Activated naive CD8-positive, alpha-beta T cell (primary cell): Measurements from ENCODE around the gene BRSK2.

Experiments
- H3K27ac Mint-ChIP-seq: one replicate; pipeline ENCODE4 v1.8.0; 2021; ENCODE audit warnings: mixed read lengths
- H3K27me3 Mint-ChIP-seq: one replicate; pipeline ENCODE4 v1.8.0; 2021; ENCODE audit warnings: mixed read lengths
- H3K36me3 Mint-ChIP-seq: one replicate; pipeline ENCODE4 v1.8.0; 2021; ENCODE audit warnings: mixed read lengths
- H3K4me1 Mint-ChIP-seq: one replicate; pipeline ENCODE4 v1.8.0; 2021; ENCODE audit warnings: low read depth, mixed read lengths
- H3K4me3 Mint-ChIP-seq: one replicate; pipeline ENCODE4 v1.8.0; 2021; ENCODE audit warnings: mild to moderate bottlenecking, mixed read lengths
- H3K9me3 Mint-ChIP-seq: one replicate; pipeline ENCODE4 v1.8.0; 2021; ENCODE audit warnings: low read depth, mixed read lengths

Gene BRSK2

GRCh38 chr11:1493650-1494244, 104.0 kb downstream of the BRSK2 start:
- Mint-ChIP-seq H3K4me3 (no peak overlapping the region), H3K9me3 (no peaks in the 10 kb centered on the region), H3K36me3 (peaks cover 11% of the 10 kb centered on the region), H3K27me3 (no peaks in the 10 kb centered on the region), H3K4me1 (peaks cover 64% of the 10 kb centered on the region), H3K27ac (no peak overlapping the region)

DNA sequence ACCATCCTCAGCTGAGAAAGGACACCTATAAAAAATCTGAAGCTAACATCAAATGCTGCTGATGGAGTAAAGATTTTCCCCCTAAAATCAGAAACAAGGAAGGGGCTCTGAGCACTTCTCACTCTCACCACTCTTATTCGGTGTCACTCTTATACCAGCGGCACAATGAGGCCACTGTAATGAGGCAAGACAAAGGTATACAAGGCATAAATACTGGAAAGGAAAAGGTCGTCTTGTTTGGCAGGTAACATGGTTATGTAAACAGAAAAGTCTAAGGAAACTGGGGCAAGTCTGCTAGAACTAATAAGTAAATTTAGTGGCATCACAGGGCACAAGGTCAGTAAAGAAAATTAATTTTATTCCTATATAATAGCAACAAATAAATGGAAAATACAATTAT, 104.9 kb downstream of the BRSK2 start:
- no peak overlapping the region for H3K4me3 Mint-ChIP-seq
- H3K4me1 Mint-ChIP-seq = peaks cover 61% of the 10 kb centered on the region
- H3K9me3 Mint-ChIP-seq = no peaks in the 10 kb centered on the region
- H3K27me3 Mint-ChIP-seq = no peaks in the 10 kb centered on the region
- no peak overlapping the region for H3K27ac Mint-ChIP-seq
- peaks cover 15% of the 10 kb centered on the region for H3K36me3 Mint-ChIP-seq

- no peak overlapping the region for H3K27ac Mint-ChIP-seq
- no peak overlapping the region for H3K4me3 Mint-ChIP-seq
- H3K27me3 Mint-ChIP-seq = no peaks in the 10 kb centered on the region
- peaks cover 17% of the 10 kb centered on the region for H3K36me3 Mint-ChIP-seq
- H3K4me1 Mint-ChIP-seq = peaks cover 64% of the 10 kb centered on the region
- no peaks in the 10 kb centered on the region for H3K9me3 Mint-ChIP-seq
These were observed 106.5 kb downstream of the BRSK2 start for GRCh38 chr11:1496091-1496760.

GRCh38 chr11:1496761-1497095, 107.0 kb downstream of the BRSK2 start:
- Mint-ChIP-seq H3K9me3 (no peaks in the 10 kb centered on the region), H3K4me3 (no peak overlapping the region), H3K27ac (no peak overlapping the region), H3K4me1 (peaks cover 65% of the 10 kb centered on the region), H3K36me3 (peaks cover 17% of the 10 kb centered on the region), H3K27me3 (no peaks in the 10 kb centered on the region)

DNA sequence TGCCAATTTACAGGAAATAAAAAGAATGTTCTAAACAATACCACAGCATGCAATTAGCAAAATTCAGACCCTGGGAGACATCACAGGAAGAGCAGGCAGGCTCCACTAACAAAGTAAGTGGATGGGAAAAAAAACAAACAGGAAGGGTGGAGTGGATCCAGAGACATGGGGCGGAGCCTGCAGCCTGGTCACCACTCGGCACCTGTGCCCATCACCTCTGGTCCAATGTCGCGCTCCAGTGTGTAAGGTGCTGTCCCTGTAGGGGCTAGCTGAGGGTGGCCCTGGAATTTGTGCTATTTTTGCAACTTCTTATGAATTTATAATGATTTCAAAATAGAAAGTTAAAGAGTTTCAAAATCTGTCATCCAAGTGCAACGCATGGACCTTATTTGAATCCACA, 107.9 kb downstream of the BRSK2 start:
- no peaks in the 10 kb centered on the region for H3K9me3 Mint-ChIP-seq
- no peak overlapping the region for H3K27ac Mint-ChIP-seq
- H3K4me3 Mint-ChIP-seq = no peak overlapping the region
- no peaks in the 10 kb centered on the region for H3K27me3 Mint-ChIP-seq
- peaks cover 60% of the 10 kb centered on the region for H3K4me1 Mint-ChIP-seq
- peaks cover 17% of the 10 kb centered on the region for H3K36me3 Mint-ChIP-seq

GRCh38 chr11:1498262-1498661, 108.5 kb downstream of the BRSK2 start:
- Mint-ChIP-seq H3K36me3 (peaks cover 17% of the 10 kb centered on the region), H3K4me3 (no peak overlapping the region), H3K27me3 (no peaks in the 10 kb centered on the region), H3K9me3 (no peaks in the 10 kb centered on the region), H3K4me1 (peaks cover 57% of the 10 kb centered on the region), H3K27ac (no peak overlapping the region)

GRCh38 chr11:1499261-1499890, 109.6 kb downstream of the BRSK2 start:
- H3K27me3 Mint-ChIP-seq = no peaks in the 10 kb centered on the region
- peaks cover 48% of the 10 kb centered on the region for H3K4me1 Mint-ChIP-seq
- H3K36me3 Mint-ChIP-seq = peaks cover 17% of the 10 kb centered on the region
- H3K4me3 Mint-ChIP-seq = no peak overlapping the region
- no peaks in the 10 kb centered on the region for H3K9me3 Mint-ChIP-seq
- no peak overlapping the region for H3K27ac Mint-ChIP-seq

- H3K27ac Mint-ChIP-seq = no peak overlapping the region
- no peak overlapping the region for H3K4me3 Mint-ChIP-seq
- no peaks in the 10 kb centered on the region for H3K9me3 Mint-ChIP-seq
- peaks cover 17% of the 10 kb centered on the region for H3K36me3 Mint-ChIP-seq
- H3K4me1 Mint-ChIP-seq = peaks cover 44% of the 10 kb centered on the region
- no peaks in the 10 kb centered on the region for H3K27me3 Mint-ChIP-seq
These were observed 110.2 kb downstream of the BRSK2 start for GRCh38 chr11:1499899-1500298.

DNA sequence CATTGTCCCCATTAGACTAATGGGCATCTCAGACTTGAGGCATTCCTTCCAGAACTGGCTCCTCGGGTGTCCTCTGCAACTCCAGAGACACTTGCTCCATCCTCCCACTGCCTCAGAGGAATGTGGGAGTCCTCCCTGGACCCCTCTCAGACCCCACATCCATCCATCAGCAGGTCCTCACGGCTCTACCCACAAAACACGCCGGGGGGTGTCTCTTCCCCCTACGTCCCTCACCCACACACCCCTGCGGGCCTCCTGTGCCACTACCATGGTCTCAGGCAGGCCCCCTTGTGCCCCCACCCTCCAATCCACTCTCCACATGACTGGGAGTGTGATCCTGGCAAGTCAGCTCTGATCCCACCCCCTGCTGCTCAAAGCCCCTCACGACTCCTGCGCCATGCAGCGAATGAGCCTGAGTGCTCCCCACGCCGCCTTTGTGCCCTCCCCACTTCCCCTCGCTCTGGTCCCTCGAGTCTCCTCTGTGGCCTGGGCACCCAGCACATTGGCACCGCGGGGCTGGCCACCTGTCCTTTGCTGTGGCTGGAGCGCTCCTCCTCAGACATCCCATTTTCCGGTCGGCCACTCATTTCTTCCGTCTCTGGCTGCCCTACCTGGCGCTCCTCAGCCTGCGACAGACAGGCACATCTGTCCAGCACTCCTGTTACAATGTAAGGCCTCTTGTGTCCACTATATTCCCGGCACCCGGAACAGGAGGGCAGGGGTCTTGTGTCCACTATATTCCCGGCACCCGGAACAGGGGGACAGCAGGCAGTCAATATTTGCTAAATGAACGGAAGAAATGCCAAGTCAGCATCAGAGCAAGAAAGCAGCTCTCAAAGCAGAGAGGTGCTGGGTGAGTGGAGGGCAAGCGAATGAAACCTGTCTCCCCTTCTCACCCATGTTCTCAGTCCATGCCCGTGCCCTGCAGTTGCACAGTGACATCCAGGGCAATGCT, 111.0 kb downstream of the BRSK2 start:
- Mint-ChIP-seq H3K4me1 (peaks cover 43% of the 10 kb centered on the region), H3K27me3 (no peaks in the 10 kb centered on the region), H3K9me3 (no peaks in the 10 kb centered on the region), H3K27ac (no peak overlapping the region), H3K4me3 (no peak overlapping the region), H3K36me3 (peaks cover 17% of the 10 kb centered on the region)

DNA sequence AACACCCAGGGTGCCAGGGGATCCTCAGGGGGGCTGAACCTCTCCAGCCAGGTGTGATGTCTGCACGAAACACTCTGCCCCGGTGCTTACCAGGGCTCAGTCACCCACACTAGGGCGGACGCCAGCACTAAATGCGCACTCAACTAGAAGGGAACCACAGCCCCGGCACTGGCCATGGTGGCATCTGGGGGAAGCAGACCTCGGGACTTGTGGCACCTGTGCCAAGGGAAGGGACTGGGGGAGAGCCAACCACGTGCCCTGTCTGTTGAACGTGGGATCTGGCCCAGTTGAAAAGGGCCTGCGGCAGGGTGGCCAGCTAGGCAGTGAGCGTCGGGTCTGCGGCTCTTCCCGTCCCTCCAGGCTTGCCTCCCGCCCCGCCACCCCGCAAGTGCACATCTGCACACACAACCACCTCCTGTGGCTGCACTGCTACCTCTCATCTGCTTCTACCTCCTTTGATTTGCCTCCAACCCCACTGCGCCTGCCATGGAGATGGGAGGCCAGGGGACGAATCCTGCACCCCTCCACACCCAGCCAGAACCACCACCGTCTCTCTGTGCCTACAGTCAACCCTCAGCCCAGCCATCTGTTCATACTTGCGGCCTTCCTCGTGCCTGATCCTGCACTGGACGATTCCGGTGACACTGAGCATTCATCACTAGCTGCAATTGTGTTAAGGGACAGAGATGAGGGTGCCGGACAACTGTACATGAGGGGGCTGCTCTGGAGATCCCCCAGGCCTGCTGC, 111.9 kb downstream of the BRSK2 start:
- peaks cover 16% of the 10 kb centered on the region for H3K36me3 Mint-ChIP-seq
- no peaks in the 10 kb centered on the region for H3K27me3 Mint-ChIP-seq
- H3K4me1 Mint-ChIP-seq = peaks cover 38% of the 10 kb centered on the region
- peak overlapping the region; percentile 46 for H3K27ac Mint-ChIP-seq
- H3K4me3 Mint-ChIP-seq = no peak overlapping the region
- H3K9me3 Mint-ChIP-seq = no peaks in the 10 kb centered on the region

- Mint-ChIP-seq H3K4me3 (no peak overlapping the region), H3K27ac (peak overlapping the region; percentile 46), H3K27me3 (no peaks in the 10 kb centered on the region), H3K36me3 (peaks cover 13% of the 10 kb centered on the region), H3K4me1 (peaks cover 34% of the 10 kb centered on the region), H3K9me3 (no peaks in the 10 kb centered on the region)
These were observed 112.6 kb downstream of the BRSK2 start for GRCh38 chr11:1502168-1502953.

GRCh38 chr11:1502954-1503707, 113.4 kb downstream of the BRSK2 start:
- Mint-ChIP-seq H3K4me1 (peaks cover 33% of the 10 kb centered on the region), H3K36me3 (peaks cover 12% of the 10 kb centered on the region), H3K4me3 (no peak overlapping the region), H3K27ac (no peak overlapping the region), H3K9me3 (no peaks in the 10 kb centered on the region), H3K27me3 (no peaks in the 10 kb centered on the region)

GRCh38 chr11:1503708-1504104, 114.0 kb downstream of the BRSK2 start:
- no peaks in the 10 kb centered on the region for H3K9me3 Mint-ChIP-seq
- peaks cover 28% of the 10 kb centered on the region for H3K4me1 Mint-ChIP-seq
- H3K4me3 Mint-ChIP-seq = no peak overlapping the region
- no peaks in the 10 kb centered on the region for H3K27me3 Mint-ChIP-seq
- H3K36me3 Mint-ChIP-seq = peaks cover 7% of the 10 kb centered on the region
- no peak overlapping the region for H3K27ac Mint-ChIP-seq
